ENCODE measurements around the gene PNLIP. TPM values are rescaled to one million over a fixed set of nuclear protein-coding genes. Genes with fewer than 3 reads are reported as not detected.

PNLIP gene
- total RNA-seq, 1 donor from 2014 or later: 1.4 TPM

Small RNA genes lying within 50 kb of the gene (small RNA-seq; reads per million reads assigned to genes)
- not detected for gene RNU6-1090P (ENCODE audit: low replicate concordance)

Other genes starting within 250 kb of the PNLIP start
- gene CCDC172, start 221.5 kb upstream of the PNLIP start, total RNA-seq: not detected
- gene PNLIPRP3, start 118.1 kb upstream of the PNLIP start, total RNA-seq: 5.8 TPM
- gene PNLIPRP1, start 45.0 kb downstream of the PNLIP start, total RNA-seq: not detected
- not detected for gene PNLIPRP2, start 75.0 kb downstream of the PNLIP start, total RNA-seq
- 11.2 TPM for gene HSPA12A, start 196.6 kb downstream of the PNLIP start, total RNA-seq

Data from skin of body (tissue), 2 donors.